HG02884 (cell line): ENCODE measurements around the gene KANK4.

ENCODE experiments used
- ATAC-seq: cut with Tn5 transposase; IDR thresholded peaks from one replicate; pipeline ENCODE4 v1.9.1; 2021; ENCODE audit warnings: mild to moderate bottlenecking, moderate library complexity; ENCODE audit not compliant: unreplicated experiment

The KANK4 gene

DNA sequence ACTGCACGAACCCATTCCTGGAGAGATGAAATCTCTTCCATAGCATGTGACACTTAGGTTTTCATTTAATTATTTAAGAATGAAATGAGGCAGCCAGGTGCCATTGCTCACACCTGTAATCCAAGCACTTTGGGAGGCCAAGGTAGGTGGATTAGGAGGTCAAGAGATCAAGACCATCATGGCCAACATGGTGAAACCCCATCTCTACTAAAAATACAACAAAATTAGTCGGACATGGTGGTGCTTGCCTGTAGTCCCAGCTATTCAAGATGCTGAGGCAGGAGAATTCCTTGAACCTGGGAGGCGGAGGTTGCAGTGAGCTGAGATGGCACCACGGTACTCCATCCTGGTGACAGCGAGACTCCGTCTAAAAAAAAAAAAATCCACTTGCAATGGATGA is 106.8 kb downstream of the KANK4 start:
- no peak for ATAC-seq

DNA sequence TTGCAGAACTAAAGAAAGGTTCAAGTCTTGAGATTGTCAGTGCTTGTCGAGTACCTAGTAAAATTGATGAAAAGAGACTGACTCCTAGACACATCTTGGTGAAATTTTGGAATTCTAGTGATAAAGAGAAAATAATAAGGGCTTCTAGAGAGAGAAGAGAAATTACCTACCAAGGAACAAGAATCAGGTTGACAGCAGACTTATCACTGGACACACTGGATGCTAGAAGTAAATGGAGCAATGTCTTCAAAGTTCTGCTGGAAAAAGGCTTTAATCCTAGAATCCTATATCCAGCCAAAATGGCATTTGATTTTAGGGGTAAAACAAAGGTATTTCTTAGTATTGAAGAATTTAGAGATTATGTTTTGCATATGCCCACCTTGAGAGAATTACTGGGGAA is 108.3 kb downstream of the KANK4 start:
- ATAC-seq: no peak

GRCh38 chr1:62209931-62210595 is 109.2 kb downstream of the KANK4 start:
- ATAC-seq: no peak

- no peak for ATAC-seq
Measured at GRCh38 chr1:62208970-62209369, 110.3 kb downstream of the KANK4 start.

DNA sequence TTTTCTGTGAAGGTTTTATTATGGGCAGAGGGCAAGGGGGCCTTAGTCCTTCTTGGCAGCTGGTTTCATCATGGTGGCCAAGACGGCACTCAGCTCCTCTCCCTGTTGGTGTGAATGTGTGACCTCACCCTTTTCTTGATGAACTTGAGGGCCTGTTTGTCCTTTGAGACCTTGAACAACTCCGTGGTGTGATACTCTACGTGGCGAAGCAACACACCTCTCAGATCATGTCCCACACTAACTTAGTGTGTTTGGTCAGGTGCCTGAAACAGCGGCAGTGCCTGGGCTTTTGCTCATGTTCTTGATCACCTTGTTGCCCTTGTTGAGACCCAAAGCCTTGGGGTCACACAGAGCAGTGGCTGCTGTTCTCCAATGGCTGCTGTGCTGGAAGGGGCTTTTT is 111.1 kb downstream of the KANK4 start:
- no peak for ATAC-seq

DNA sequence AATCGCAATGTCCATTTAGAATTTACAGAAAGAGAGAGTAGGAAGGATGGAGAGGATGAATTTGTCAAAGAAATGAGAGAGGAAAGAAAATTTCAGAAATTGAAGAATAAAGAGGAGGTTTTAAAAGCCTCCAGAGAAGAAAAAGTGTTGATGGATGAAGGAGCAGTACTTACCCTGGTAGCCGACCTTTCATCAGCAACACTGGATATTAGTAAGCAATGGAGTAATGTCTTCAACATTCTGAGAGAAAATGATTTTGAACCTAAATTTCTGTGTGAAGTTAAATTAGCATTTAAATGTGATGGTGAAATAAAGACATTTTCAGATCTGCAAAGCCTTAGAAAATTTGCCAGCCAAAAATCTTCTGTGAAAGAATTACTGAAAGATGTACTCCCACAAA is 112.0 kb downstream of the KANK4 start:
- no peak for ATAC-seq

GRCh38 chr1:62198781-62199125 is 120.5 kb downstream of the KANK4 start:
- ATAC-seq: no peak

DNA sequence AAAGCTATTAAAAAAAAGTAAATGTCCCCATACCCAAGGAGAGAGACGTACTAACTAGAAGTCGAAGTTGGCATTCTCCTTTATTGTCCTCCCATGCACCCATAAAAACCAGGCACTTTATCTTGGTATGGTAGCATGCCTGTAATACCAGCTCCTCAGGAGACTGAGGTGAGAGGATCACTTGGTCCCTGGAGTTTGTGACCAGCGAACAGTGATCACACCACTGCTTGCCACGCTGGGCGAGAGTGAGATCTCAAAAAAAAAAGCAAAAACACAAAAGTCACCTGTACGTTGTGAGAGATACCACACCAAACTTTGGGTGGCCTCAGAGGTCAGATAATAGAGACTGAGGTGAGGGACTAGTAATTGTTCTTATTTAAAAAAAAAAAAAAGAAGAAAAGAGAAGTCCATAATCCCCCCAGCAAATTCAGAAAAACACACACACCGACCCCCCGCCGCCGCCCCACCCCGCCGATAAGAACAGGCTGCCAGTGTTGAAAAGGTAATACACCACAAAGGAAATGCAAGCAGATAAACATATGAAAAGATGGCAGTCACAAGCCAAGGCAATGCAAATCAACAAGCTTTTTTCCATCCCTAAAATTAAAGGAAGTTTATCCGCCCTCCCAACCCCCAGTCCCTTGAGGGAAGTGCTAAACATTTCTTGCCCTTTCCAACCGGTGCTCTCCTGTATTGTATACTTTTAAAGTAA is 121.0 kb downstream of the KANK4 start:
- no peak for ATAC-seq

GRCh38 chr1:62196086-62196690 is 123.0 kb downstream of the KANK4 start:
- ATAC-seq: no peak

GRCh38 chr1:62194651-62195544 is 124.3 kb downstream of the KANK4 start, which contains the start of gene L1TD1:
TSS of gene L1TD1 (plus strand) at chr1:62194849. CDS start at chr1:62206629, 11,780 bp downstream.
- ATAC-seq: no peak

- ATAC-seq: no peak
Measured at GRCh38 chr1:62188111-62188510, 131.1 kb downstream of the KANK4 start.

DNA sequence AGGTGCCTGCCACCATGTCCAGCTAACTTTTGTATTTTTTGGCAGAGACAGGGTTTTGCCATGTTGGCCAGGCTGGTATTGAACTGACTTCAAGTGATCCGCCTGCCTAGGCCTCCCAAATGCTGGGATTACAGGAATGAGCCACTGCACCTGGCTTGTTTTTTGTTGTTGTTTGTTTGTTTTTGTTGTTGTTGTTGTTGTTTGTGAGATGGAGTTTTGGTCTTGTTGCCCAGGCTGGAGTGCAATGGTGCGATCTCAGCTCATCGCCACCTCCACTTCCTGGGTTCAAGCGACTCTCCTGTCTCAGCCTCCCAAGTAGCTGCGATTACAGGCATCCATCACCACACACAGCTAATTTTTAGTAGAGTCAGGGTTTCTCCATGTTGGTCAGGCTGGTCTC is 131.7 kb downstream of the KANK4 start:
- ATAC-seq: no peak
